Astrocyte of the hippocampus (primary cell): ENCODE data around the gene CACNA1D.
"Not testable (repeated sequence)": the region's sequence is repeated elsewhere in the genome, so short reads cannot be mapped to it uniquely, and the experiment has no call there.

Experiments
- DNase-seq: peaks from one replicate; pipeline ENCODE4 v3.0.0; 2011; ENCODE audit warnings: low read depth, low spot score

Gene CACNA1D

DNA sequence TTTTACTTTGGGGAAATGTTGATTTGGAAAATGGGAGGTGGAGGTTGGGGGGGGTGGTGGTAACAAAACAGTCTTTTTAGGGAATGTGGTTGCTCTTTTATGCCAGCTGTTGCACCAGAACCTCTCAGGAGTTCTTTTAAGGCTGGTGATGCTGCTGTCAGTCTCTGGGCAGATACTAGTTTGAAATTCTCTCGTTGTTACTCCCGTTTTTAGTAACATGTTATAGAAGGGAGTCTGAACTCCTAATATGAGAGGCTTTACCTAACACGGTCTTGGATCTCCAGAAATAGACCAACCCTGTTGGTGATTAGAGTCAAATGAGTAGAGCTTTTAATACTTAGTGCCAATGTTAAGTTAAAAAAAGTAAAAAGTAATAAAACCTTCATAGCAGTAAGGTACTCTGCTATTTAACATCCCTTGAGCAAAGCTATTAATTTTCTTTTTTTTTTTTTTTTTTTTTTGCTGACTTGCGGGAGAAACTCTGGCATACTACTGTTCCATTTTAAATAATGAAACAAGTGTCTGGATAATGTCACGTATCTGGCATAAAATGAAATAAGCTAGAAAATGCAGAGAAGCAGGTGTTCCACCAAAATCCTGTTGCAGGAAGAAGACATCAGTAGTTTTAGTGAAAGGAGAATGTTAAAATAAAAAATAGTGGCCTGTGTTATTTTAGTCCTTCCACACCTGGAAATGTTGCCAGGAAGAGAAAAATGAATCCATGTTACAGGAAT is 156.7 kb downstream of the CACNA1D start:
- DNase-seq: no peak

DNA sequence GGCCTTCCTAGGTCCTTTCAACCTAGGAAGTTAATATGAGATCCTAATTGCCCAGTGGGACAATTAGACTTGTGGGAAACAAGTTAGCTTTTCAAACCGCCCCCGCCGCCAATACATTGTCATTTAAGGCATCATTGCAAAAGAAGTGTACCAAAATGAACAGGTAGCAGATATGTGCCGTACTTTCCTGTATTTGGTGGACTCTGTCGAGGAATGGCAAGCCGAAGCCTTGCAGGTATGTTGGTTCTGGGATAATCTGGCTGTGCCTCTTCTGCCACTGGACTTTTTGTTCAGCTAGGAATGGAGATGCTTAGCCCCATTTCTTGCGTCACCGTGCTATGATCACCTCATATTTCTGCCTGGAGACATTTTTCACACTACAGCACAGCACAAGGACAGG is 157.5 kb downstream of the CACNA1D start:
- DNase-seq: no peak

DNA sequence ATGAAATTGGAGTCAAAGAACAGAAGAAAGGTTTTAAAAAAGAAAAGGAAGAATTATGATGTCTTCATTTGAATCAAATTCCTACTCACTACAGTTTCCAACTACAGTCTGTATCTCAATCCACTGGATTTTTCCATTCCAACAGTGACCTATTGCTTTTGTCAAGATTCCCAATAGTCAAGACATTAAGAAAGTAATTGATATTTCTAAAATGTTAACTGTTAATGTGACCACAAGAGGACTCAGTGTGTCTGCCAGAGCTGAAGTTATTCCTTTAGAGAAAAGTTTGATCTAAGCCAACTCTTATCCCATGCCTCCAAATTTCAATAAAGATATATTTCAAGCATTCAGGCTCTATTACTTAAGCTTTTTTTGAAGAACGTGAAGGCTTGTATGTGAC is 163.2 kb downstream of the CACNA1D start:
- DNase-seq: peak; percentile 5

DNA sequence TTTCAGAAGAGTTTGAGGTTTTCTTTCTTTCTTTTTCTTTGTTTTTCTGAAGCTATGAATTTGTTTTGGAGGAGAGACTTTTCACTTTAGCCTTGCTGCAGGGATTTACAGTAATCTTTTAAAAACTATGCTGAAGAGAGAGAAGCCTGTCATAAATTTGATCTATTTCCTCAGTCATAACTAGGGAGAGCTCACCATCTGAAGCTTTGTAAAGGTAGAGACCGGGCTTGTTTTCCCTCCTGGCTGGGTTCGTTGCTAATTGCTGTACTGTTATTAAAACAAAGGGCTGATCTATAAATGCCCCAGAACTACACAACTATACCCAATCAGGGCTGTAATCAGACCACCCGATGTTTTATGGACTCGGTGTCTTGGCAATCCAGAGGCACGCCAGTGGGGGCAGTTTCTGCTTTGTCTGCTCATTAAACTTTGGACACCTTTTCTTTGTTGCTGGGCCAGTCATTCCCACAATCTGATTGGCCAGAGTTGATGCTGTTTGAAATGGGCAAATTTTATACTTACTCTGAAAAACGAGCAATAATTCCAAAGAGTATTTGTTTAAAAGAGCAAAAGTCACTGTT is 164.3 kb downstream of the CACNA1D start:
- peak; percentile 24 for DNase-seq

DNA sequence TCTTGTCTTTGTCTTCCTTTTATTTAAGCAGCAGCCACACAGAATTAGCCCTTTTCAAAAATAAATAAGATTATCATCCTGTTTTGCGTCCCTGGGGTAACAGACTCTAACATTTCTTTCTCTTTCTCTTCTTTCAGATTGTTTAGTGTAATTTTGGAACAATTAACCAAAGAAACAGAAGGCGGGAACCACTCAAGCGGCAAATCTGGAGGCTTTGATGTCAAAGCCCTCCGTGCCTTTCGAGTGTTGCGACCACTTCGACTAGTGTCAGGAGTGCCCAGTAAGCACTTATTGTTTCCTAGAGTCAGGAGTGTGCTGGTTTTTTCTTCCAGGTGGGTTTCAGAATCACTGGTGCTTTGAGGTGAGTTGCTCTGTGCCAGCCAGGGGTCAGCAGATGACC is 165.6 kb downstream of the CACNA1D start:
- no peak for DNase-seq

- no peak for DNase-seq
These were observed 167.1 kb downstream of the CACNA1D start for GRCh38 chr3:53661480-53661879.

DNA sequence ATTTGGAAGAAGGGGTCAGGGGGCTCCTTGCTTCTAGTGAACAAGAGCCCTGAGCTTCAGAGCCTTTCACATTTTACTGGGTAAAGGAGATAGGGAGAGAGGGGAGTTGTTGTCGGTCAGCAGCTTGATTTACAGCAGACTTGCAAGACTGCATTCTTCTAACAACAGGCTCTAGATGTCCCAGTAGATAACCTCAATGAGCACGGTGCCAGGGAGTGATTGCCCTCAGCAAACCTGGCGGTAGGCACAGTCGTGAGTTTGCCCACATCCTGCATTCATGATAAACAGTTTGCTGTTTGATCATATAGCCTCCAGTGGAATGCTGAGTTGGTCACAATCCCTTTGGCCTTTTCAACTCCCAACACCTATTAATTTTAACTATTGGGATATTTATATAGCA is 170.4 kb downstream of the CACNA1D start:
- not testable (repeated sequence) for DNase-seq

DNA sequence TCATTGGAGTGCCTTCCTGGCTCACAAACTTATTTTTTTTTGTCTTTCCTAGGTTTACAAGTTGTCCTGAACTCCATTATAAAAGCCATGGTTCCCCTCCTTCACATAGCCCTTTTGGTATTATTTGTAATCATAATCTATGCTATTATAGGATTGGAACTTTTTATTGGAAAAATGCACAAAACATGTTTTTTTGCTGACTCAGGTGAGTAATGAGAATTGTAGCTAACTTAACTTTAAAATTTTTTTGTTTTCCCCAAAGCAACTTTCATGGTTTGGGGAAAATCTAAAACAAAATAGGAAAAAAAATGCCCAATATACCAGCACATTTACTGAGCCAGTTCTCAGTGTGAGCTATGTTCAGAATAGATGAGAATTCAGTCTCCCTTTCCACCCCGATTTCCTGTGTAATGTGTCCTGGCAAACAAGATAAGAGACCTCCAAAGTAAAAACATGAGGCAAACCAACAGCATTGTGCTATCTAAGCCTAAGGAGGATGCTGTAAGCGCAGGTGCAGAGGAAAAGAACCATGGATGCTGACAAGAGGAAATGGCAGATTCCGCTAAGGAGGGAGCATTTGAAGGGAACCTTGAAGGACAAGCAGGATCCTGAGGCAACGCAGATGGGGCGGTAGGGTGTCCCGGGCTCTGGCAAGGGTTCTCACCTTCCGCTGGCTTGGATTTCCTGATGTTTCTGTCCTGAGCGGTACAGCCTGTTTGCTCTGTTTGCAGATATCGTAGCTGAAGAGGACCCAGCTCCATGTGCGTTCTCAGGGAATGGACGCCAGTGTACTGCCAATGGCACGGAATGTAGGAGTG is 171.4 kb downstream of the CACNA1D start:
- DNase-seq: no peak

- DNase-seq: no peak
These were observed 174.5 kb downstream of the CACNA1D start for GRCh38 chr3:53668872-53669271.

DNA sequence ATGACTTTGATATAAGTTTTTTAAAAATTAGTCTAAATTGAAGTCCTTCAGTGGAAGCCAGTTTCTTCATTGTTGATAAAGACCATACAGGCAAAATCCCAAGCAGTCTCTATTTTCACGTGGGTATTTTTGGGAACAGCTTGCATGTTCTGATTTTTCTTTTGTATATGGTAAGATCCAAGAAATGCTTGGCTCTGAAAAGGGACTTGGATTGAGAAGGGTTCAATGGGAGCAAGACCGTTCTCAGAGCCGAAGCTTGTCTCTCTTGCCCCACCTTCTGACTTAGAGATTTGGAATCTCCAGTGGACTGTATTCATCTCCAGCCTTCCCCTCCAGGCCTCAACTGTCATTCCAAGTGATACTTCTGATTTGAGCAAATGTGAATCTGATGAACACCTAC is 176.3 kb downstream of the CACNA1D start:
- DNase-seq: no peak

DNA sequence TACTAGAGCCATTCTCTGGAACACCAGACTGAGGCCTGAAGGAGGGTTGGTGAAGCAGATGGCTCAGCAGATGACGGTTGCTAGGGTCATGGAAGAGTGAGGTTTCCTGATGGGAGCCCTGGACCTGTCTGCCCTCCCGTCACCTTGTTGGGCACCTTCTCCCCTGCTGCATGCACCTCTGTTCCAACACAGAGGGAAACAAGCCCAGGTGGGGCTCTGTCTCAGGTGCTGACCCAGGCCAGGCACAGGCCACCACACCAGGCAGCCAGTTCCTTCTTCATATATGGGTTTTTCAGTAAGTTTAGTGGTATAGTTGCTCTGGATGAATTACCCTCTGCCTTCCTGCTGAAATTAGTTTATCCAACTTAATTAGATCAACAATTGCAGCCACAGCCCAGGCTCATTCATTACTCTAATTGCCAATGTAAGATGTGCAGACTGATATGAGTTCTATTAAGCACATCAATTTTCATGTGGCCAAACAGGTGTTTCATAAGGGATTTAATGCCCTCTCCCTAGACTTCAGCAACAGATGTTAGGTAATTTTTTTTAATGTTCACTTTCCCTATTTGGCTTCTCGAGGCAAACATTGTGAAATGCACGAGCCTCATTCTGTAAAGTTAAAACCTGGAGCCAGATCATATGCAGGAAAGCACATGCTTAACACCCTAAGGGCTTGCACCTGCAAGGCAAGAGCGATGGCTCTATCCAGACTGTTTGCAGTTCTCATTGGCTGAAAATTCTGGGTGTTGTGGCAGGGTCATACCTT is 177.0 kb downstream of the CACNA1D start:
- DNase-seq: no peak

DNA sequence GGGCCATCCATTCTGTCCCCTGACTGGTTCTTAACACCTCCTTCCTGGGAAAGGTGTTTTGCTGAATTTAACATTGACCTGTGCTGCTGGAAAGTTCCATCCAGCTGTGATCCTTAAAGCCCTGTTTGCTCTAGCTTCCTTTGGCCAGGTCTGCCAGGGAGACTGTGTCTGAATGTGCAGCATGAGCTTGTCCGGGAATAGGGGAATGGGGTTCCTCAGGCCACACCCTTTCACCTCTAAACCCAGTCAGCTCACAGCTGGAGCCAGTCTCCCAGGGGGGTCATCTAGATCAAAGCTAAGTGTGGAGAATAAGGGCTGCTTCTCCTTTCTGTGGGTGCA is 177.5 kb downstream of the CACNA1D start:
- DNase-seq: no peak

DNA sequence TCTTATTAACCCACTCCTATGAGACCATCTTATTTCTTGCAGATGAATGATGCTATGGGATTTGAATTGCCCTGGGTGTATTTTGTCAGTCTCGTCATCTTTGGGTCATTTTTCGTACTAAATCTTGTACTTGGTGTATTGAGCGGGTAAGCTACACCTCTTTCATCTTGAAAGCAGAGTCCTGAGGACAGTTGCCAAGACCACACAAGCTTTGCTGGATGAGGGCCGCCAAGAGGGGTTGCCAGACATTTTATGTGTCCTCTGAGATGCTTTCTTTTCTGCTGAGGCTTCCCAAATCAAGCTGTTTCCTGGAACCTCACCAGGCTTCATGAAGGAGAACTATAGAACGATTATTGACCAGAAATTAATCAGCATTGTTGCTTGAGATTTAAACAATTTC is 178.6 kb downstream of the CACNA1D start:
- DNase-seq: no peak

DNA sequence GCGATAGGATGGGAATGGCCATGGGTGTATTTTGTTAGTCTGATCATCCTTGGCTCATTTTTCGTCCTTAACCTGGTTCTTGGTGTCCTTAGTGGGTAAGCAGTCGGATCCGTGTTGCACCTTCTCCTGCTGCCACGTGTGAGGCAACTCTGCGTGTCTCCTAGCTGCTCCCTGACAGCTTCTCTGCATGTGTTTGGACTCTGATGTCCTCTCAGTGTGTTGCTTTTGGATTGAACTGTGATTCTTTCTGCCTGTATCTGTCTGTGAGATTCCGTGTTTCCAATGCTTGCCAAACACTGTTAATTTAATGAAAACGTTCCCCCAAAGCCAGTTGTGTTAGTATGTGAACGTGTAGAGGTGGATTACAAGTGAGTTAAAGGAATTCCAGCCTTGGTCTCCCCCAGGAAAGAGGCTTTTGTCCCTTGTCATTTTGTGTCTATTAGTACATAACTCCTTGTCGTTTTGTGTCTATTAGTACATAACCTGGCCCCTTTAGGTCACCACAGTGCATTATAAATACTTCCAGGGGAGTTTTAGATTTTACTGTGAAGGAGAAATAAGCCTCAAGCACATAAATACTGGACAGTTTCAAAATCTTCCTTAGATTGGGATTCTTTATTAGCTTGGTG is 179.4 kb downstream of the CACNA1D start:
- no peak for DNase-seq

DNA sequence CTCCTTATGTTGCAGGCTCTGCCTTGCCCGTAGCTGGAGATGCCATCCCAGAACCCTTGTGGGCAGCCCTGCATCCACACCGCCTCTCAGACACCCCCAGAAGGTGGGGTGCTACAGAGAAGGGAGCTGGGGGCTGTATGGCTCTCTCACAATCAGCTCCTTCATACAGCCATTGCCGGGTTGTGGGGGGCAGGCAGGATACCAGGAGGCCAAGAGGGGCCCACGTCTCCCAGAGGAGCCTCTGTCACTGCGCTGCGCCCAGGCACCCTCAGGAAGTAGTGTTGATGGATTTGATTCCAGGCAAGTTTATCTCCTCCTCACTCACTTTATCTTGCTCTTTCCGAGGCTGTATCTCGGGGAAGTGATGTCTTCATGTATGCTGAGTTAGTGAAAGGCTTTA is 180.2 kb downstream of the CACNA1D start:
- no peak for DNase-seq

DNA sequence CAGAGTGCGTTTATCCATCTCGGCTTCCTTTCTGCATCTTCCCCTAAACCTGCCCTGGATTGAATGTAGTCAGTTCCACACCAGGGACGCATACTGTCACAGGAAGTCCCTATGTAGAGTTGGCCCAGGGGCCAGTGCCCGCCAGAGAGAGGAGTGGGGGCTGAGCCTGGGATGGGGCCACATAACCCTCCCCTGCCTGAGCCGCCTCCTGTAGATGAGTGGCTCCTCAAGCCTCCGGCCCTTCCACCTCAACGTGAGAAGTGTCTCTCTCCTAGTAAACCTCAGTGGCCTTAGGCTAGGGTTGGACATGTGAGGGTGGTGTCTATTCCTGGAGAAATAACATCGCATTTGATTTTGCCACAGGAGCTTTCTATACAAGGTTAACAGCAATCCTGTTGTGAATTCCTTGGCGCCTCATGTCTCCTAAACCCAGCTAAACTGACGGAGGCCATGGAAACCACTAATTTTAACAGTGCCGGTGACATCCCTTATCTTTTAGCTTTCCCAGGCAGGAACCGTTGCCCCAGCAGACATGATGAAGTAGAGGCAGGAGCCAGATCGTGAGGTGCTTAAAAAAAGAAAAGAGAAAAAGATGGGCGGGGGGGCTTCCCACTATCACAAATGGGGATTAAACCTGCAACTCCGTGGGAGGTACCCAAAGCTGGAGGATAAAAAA is 180.7 kb downstream of the CACNA1D start:
- no peak for DNase-seq

DNA sequence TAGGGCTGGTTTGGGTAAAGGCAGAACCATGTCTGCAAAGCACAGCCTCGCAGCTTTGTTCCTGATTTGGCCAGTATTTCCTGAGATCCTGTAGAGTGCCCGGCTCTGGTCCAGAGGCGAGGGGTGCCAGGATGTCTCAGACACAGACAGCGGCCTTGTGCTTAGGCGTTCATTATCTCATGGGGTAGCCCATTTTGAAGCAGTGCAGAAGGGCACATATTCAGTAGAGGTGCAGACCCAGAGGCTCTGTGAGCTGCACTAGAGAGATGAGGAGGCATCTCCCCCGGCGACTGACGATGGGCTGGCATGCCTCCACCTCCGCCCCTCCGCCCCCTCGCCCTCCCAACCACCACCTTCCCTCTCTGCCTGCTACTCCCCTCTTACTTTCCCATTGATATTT is 181.5 kb downstream of the CACNA1D start:
- no peak for DNase-seq

- DNase-seq: no peak
These were observed 183.0 kb downstream of the CACNA1D start for GRCh38 chr3:53677413-53677812.

- peak; percentile 75 for DNase-seq
These were observed 185.6 kb downstream of the CACNA1D start for GRCh38 chr3:53680028-53680427.

DNA sequence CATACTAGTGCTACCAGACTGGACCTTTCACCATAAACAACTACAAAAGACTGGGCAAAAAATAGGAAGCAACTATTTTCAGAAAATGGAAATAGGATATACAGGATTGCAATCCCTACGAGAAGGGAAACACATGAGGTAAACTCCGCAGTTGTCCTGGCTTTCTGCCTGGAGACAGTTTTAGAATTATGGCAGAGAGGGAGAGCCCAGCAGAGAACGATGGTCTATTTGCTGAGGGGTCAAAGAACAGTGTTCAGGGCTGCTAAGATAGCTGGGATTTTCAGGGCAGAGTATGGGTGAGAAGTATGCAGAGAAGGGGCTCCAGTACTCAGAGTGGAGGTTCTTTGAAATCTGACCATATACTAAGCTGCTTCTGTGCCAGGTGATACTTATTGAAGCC is 188.4 kb downstream of the CACNA1D start:
- no peak for DNase-seq

DNA sequence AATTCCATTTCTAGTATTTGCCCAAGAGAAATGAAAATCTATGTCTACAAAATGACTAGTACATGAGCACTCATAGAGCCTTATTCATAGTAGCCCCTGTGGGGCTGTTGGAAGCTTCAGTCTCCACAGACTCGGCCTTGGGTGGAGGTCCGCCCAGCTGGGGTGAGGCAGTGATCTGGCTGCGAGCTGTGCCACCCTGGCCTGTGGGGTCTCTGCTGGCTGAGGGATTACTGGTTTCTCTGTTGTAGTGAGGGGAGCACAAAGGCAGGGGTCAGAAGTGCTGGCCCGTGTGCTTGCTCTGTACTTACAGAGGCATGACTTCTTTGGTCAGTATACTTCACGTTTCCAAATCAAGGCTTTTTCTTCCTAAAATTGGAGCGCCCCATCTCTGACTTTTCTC is 193.7 kb downstream of the CACNA1D start:
- DNase-seq: no peak
